Epithelial cell of prostate (primary cell): ENCODE data around the gene NEURL1.
"Not testable (repeated sequence)": the region's sequence is repeated elsewhere in the genome, so short reads cannot be mapped to it uniquely, and the experiment has no call there.

Experiments used
- DNase-seq: peaks from one replicate; pipeline ENCODE4 v3.0.0-alpha.2; 2011; ENCODE audit warnings: low read depth, low spot score
- H3K27ac ChIP-seq: fragments of 450-650 bp; 2 replicates; pipeline ENCODE4 v1.5.1; 2017; ENCODE audit warnings: mild to moderate bottlenecking

Gene NEURL1

DNA sequence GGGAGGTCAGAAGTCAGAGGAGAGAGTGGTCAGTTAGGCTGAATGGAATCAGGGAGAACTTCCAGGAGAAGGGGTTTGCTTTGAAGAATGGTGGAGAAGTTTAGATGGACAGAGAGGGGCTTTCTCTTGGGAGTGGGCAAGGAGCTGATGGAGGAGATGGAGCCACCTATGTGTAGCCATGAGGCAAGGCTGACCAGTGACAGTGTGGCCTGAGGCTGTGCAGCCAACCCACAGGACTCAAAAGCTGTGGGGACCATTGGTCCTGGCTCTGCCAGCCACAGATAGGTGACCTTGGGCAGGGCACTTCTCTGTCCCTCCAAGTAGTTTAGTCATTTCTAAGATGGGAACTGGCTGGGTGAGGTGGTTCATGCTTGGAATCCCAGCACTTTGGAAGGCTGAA lies 18.7 kb downstream of the NEURL1 start:
- no peak overlapping the region for H3K27ac ChIP-seq
- no peak for DNase-seq

- no peak overlapping the region for H3K27ac ChIP-seq
- no peak for DNase-seq
These were observed 19.3 kb downstream of the NEURL1 start for GRCh38 chr10:103512591-103513379.

DNA sequence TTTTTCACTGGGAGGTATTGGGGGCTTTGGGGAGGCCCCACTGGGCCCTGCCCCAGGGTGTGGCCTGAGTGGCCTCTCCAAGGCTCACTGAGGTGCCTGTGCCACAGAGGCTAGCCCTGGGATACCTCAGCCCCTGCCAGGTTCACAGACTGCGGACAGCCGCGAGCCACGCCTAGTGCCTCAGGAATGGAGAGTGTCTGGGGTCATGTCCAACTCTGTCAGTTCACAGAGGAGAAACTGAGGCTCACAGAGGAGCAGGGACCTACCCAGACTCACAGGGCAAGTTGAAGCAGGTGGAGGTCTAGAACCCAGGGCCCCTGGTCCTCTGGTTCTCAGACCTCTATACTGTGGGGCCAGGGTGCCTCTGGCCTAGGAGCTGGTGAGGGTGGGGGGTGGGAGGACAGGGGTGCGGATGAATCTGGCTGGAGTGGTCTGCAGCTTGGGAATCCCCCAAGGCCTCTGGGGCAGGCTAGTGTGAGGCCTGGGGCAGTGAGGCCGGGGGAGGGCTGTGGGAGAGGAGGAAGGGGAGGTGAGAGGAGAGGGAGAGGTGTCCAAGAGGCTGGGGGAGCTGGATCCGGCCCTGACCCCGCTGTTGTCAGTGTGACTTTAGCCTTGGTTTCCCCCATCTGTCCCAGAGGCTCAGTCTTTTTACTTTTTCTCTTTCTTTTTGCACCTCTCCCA lies 20.0 kb downstream of the NEURL1 start:
- no peak for DNase-seq
- no peak overlapping the region for H3K27ac ChIP-seq

- no peak overlapping the region for H3K27ac ChIP-seq
- DNase-seq, result no peak
These were observed 20.7 kb downstream of the NEURL1 start for GRCh38 chr10:103514244-103514643.

GRCh38 chr10:103517234-103518085 lies 24.0 kb downstream of the NEURL1 start:
- H3K27ac ChIP-seq, result no peak overlapping the region
- no peak for DNase-seq

- peak overlapping the region; percentile 34 for H3K27ac ChIP-seq
- no peak for DNase-seq
These were observed 26.3 kb downstream of the NEURL1 start for GRCh38 chr10:103519798-103520197.

DNA sequence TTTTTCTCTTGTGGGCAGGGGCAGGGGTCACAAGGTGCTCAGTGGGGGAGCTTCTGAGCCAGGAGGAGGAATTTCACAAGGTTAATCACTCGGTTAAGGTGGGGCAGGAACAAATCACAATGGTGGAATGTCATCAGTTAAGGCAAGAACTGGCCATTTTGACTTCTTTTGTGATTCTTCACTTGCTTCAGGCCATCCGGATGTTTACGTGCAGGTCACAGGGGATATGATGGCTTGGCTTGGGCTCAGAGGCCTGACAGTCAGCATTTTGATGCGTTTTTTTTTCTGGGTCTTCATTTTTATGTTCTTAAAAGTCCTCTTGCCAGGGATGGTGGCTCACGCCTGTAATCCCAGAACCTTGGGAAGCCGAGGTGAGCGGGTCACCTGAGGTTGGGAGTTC lies 28.5 kb downstream of the NEURL1 start:
- DNase-seq, H3K27ac ChIP-seq: not testable (repeated sequence)

DNA sequence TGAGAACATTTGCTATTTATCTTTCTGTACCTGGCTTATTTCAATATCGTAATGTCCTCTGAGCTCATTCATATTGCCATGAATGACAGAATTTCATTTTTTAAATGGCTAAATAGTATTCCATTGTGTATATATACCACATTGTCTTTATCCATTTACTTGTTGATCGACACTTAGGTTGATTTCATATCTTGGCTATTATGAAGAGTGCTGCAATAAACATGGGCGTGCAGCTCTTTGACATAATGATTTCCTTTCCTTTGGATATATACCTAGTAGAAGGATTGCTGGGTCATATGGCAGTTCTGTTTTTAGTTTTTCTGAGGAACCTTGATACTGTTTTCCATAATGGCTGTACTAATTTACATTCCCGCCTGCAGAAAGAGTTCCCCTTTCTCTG lies 30.2 kb downstream of the NEURL1 start:
- DNase-seq, result no peak
- no peak overlapping the region for H3K27ac ChIP-seq

GRCh38 chr10:103525901-103526300 lies 32.4 kb downstream of the NEURL1 start:
- DNase-seq, result no peak
- peak overlapping the region; percentile 96 for H3K27ac ChIP-seq

- peak overlapping the region; percentile 96 for H3K27ac ChIP-seq
- DNase-seq, result peak; percentile 67
These were observed 34.0 kb downstream of the NEURL1 start for GRCh38 chr10:103527476-103527875.

- H3K27ac ChIP-seq, result peak overlapping the region; percentile 96
- DNase-seq, result no peak
These were observed 35.0 kb downstream of the NEURL1 start for GRCh38 chr10:103528549-103528948.

GRCh38 chr10:103529539-103529938 lies 36.0 kb downstream of the NEURL1 start:
- no peak for DNase-seq
- H3K27ac ChIP-seq, result peak overlapping the region; percentile 96

GRCh38 chr10:103533827-103534226 lies 40.3 kb downstream of the NEURL1 start:
- H3K27ac ChIP-seq, result no peak overlapping the region
- no peak for DNase-seq

DNA sequence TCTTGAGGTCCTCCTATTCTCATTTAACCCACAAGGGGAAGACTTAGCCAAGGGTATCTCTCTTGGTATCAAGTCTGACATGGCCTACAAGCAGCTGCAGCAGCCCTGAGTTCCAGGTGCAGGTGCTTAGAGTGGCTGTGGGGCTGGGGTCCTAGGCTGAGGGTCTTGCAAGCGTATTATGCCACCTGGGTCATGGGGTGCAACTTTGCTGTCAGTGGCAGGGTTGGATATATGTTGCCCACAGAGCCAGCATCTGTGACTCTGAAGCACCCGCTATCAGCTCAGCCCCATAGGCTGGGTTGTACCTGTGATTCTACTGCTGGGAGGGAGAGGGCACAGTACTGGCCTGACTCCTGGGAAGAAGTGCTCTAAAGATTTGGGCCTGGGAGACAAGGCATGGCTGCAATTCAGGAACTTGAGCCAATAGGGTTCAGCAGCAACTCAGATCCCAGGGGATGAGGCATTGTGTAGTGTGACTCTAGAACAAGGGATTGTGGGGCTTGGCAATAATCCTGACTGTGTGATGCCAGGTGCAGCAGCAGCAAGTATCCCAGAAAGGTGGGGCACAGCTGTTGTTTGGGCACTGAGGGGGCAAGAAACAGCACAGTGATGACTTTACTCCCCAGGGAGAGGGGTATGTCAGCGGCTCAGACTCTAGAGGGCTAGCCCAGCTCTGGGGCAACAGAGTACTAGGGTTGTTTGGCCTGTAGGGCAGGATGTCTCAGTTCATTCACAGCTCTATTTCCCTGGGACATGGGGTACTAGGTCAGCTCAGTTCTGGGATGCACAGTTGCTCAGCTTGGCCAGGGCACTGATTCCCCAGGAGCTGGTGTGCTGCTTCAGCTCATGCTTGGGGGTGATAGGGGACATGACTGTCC lies 41.4 kb downstream of the NEURL1 start:
- DNase-seq, result no peak
- H3K27ac ChIP-seq, result no peak overlapping the region

- no peak for DNase-seq
- H3K27ac ChIP-seq, result no peak overlapping the region
These were observed 42.1 kb downstream of the NEURL1 start for GRCh38 chr10:103535595-103535994.

GRCh38 chr10:103539751-103540150 lies 46.2 kb downstream of the NEURL1 start:
- H3K27ac ChIP-seq, result no peak overlapping the region
- no peak for DNase-seq

- no peak overlapping the region for H3K27ac ChIP-seq
These were observed 47.2 kb downstream of the NEURL1 start for GRCh38 chr10:103540722-103541121.

DNA sequence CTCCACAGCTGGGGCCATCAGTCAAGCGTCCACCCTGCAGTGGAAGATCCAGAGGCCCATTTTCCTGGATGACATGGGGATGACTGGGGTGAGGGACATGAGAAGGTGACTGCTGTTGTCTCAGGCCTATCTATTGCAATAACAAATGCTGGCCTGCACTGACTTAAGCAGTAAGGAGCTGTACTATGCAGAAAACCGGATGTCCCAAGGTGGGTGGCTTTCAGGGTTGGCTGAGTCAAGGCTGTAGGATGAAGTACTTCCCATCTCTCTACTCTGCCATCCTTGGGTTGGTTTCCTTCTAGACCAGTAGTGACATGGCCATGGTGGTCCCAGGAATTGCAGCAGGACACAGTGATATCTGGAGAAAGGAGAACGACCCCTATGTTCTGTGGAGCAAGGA lies 48.1 kb downstream of the NEURL1 start:
- H3K27ac ChIP-seq, result no peak overlapping the region
- DNase-seq, result no peak

More at GRCh38 chr10:103540722-103541121, 47.2 kb downstream of the NEURL1 start:
- no peak for DNase-seq

DNA sequence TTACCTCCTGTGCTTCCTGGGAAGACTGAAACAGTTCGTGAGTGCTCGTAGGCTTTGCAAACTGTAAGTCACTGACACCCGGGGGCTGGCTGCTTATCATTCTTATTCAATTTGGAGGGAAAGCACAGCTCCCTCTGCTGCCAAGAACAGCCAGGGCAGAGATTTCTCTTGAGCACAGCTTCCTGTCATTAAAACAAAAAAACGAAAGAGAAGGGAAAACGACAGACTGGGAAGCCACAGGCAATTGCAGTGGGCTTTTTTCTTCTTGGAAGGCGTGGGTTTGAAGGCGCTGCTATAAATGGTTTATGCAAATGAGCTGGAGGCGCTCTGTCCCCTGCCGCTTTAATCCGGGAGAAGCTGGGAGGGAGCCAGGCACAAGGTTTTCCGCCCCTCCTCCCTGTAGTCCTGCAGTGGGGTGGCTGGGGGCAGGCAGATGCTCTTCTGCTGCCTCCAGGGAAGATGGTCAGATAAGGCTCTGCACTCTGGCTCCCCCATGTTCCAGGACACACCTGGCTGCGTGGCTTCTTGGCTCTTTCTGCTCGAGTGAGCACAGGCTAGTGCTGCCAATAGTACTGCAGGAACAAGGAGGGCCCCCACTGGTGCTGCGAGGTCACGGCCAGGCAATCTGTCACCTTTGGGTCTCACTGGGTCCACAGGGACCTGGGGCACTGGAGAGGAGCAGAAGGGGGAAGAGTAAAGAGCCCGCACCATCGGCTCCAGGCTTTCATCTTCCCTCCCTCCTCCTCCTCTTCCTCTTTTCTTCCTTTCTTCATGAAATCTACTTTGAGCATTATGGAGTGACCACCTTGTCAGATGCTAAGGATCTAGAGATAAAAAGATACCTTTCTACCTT lies 49.5 kb downstream of the NEURL1 start:
- no peak for DNase-seq

More for the DNA sequence above, 49.5 kb downstream of the NEURL1 start:
- no peak overlapping the region for H3K27ac ChIP-seq
